ENCODE results near the gene DUSP12.

The DUSP12 gene

GRCh38 chr1:161771973-161772372 lies 22.4 kb downstream of the DUSP12 start:
- DNase-seq = no peak

- DNase-seq = no peak
Observed at GRCh38 chr1:161772397-161772796, 22.8 kb downstream of the DUSP12 start.

GRCh38 chr1:161773791-161774190 lies 24.2 kb downstream of the DUSP12 start:
- no peak for DNase-seq

- DNase-seq = no peak
Observed at GRCh38 chr1:161777261-161777660, 27.7 kb downstream of the DUSP12 start.

- DNase-seq = no peak
Observed at GRCh38 chr1:161778522-161778921, 28.9 kb downstream of the DUSP12 start.

- DNase-seq = no peak
Observed at GRCh38 chr1:161779393-161779792, 29.8 kb downstream of the DUSP12 start.

GRCh38 chr1:161781995-161782394 lies 32.4 kb downstream of the DUSP12 start:
- no peak for DNase-seq

- DNase-seq = no peak
Observed at GRCh38 chr1:161782886-161783285, 33.3 kb downstream of the DUSP12 start.

- DNase-seq = no peak
Observed at GRCh38 chr1:161784968-161785367, 35.4 kb downstream of the DUSP12 start.

GRCh38 chr1:161787355-161787754 lies 37.8 kb downstream of the DUSP12 start:
- no peak for DNase-seq

GRCh38 chr1:161790587-161791317 lies 41.2 kb downstream of the DUSP12 start:
- DNase-seq = no peak

GRCh38 chr1:161791904-161792655 lies 42.5 kb downstream of the DUSP12 start:
- DNase-seq = no peak

GRCh38 chr1:161792740-161793139 lies 43.2 kb downstream of the DUSP12 start:
- peak; percentile 50 for DNase-seq

GRCh38 chr1:161799792-161800191 lies 50.2 kb downstream of the DUSP12 start:
- DNase-seq = no peak

- no peak for DNase-seq
Observed at GRCh38 chr1:161801955-161802354, 52.4 kb downstream of the DUSP12 start.

- DNase-seq = no peak
Observed at GRCh38 chr1:161803181-161803580, 53.6 kb downstream of the DUSP12 start.

GRCh38 chr1:161805399-161806197 lies 56.0 kb downstream of the DUSP12 start:
- no peak for DNase-seq
